Iris pigment epithelial cell (primary cell): ENCODE data around the gene PPIB.
"Not testable (repeated sequence)": the region's sequence is repeated elsewhere in the genome, so short reads cannot be mapped to it uniquely, and the experiment has no call there.

ENCODE experiments used
- DNase-seq: peaks from one replicate; pipeline ENCODE4 v3.0.0-alpha.2; 2011; ENCODE audit warnings: low read depth

PPIB gene

DNA sequence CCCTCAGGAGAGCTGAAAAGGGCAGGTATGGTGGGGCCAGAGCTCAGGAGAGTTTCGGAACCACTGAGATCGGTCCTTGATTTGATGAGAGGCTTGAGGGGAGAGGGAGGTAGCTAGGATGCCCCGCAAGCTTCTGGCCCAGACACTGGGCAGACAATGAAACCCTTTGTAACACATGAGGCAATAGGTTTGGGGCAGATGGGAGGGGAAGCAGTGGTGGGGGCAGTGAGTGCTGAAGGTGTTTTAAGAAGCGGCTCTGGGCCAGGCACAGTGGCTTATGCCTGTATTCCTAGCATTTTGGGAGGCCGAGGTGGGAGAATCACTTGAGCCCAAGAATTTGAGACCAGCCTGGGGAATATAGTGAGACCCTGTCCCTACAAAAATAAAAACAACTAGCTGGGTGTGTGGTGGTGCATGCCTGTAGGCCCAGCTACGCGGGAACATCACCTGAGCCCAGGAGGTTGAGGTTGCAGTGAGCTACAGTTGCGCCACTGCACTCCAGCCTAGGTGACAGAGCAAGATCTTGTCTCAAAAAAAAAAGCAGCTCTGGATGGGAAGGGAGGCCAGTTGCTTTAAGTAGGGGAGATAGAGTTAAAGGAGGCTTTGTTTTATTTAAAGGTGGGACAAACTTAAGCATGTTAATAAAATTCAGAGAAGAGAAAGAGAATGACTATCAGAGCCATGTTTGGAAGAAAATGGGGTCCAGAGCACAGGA, 20.9 kb downstream of the PPIB start:
- no peak for DNase-seq

DNA sequence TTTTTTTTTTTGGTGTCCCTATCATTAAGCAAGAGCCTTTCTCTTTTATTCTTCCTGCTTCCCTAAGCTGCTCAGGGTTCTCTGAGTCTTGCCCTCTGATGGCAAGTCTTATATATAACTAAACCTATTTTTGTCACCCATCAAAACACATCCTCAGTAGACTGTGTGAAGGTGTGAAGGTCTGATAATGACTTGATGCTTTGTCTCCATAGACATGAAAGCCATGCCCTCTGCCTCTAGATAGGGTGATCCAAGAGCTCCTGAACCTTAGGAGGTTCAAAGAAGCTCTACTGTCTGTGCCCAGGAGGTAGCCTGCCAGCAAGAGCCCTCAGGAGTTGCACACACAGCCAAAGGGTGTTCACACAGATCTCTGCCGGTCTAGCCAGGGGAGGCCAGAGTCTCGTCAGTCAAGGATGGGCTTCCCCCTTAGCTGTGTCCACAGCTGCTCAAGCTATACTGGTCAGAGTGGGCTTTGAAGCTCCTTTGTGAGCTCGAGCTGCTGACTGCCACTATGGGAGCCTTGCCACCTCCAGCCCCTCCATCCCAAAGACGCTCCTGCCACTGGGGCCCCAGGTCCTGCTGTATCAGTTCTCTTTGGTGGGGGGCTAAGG, 24.4 kb downstream of the PPIB start:
- no peak for DNase-seq

DNA sequence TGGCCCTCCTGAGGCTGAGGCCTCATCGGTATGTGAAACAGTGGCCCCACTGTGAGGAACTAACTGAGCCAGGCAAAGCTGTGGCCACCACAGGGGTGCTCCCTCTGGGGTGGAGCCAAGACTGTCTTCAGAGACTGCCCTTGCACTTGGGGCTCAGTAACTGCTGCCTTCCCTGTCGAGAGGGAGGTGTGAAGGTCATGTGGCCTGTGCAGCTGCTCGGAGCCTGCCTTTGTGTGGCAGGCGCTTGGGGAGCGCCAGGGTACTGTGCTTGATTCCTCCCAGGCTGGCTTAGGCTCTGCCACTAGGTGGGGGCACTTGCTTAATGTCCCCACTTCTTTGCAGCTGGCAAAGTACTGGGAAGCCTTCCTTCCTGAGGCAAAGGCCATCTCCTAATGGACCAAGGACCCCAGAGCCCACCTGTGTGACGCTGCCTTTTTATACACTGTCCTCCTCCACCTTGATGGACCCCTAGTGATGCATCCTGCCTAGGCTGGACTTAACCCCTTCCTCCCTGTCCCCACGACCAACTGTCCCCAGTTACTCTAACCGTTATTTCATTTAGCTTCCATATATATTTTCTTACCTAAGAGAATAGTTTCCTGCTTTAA, 25.5 kb downstream of the PPIB start:
- no peak for DNase-seq

DNA sequence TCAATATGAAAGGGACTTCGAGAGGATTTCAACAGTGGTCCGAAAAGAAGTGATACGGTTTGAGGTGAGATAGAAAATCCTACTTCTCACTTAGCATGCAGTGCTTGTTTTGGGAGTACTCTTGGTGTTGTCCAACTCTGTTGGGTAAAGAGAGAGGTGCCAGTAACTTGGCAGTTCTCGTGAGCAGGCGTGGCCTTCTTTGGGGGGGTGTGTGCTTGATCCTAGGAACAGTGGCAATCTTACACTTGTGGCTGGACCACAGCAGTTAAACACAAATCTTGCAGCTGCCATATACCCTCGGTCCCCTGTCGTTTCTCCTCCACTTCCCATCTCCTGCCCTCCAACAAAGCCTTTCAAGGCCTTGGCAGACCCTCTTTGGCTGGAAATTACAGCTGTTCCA, 26.5 kb downstream of the PPIB start:
- DNase-seq: no peak

DNA sequence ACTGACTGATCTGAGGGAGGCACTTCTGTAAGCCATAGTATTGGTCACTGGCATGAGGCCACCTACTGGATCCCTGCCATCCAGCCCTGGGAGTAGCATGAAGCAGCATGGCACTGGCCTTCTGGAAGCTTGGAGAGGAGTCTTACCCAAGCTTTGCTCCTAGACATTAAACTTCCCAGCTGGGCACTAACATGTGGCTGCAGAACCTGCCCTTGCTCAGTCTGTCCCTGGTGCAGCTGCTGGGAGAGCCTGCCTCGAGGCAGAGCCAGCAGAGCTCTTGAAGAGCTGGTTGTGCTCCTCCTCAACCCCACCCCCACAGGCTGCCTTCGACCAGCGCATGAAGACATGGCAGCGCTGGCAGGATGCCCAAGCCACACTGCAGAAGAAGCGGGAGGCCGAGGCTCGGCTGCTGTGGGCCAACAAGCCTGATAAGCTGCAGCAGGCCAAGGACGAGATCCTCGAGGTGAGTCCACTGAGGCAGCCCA, 28.4 kb downstream of the PPIB start:
- DNase-seq: peak; percentile 34

DNA sequence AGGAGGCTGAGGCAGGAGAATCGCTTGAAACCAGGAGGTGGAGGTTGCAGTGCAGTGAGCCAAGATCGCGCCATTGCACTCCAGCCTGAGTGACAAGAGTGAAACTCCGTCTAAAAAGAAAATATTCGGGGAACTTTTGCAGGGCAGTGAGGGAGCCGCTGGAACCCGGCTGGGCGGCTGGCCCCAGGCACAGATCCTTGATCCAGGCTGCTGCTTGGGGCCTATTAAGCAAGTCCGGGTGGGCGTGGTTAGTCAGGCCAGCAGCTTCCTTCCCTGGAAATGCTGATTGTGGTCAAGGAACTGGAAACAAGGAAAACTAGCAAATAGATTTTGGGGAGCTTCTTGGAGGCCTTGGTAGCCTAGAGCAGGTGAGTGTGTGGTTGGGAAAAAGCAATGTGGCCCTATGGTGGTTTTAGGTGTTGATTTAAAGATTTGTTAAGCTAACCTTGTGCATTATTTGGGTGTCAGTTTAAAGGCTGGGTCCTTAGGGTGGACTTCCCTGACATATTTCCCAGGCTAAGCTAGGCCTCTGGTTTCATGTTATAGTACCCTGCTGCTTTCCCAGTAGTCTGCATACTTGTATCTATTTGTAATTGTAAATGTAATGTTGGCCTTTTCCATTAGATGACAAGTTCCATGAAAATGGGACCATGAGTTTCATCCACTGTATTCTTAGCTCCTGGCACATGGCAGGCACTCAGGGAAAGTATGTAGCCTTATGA, 29.0 kb downstream of the PPIB start:
- DNase-seq: no peak

DNA sequence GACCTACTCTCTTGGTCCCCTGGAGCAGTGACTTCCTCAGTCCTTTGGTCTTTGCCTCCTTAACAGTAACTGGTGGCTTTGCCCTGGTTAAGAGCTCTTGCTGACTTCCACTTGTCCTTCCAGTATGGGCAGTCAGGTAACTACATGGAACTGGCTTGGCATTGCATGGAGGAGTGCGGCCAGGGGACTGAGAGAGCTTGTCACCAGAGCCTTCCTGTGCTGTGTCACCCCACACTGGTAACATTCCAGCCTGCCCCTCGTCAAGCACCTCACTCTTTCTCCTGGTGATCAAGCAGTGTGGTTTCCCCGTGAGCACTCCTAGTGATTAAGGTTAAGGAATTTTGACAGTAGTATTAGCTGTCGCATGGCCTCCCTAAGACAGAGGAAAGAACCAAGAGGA, 30.6 kb downstream of the PPIB start:
- no peak for DNase-seq

DNA sequence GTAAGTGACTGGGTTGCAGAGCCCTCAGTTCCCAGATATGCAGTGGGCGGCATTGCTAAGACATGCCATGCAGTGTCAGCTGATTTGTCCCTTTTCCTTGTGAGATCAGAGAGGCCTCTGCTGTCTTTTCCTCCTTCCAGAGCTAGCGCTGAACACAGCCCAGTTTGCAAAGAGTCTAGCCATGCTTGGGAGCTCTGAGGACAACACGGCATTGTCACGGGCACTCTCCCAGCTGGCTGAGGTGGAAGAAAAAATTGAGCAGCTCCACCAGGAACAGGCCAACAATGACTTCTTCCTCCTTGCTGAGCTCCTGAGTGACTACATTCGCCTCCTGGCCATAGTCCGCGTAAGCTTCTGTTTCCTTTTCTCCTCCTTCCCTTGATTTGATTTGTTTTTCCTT, 31.3 kb downstream of the PPIB start:
- no peak for DNase-seq

DNA sequence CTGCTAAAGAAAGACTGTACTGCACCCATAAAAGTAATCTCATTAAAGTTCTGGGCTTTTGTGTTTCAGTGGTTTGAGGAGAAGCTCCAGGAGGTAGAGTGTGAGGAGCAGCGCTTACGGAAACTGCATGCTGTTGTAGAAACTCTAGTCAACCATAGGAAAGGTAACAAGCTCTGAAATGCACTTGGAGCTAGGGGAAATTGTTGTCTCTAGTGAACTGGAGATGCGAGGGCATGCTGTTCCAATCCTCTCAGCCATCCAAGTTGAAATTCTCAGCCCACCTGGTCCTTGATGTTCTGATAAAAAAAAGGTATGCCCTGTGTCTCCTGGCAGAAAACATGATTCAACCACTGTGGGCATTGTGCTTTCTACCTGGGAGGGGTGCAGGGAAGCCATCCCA, 32.7 kb downstream of the PPIB start:
- DNase-seq: no peak

DNA sequence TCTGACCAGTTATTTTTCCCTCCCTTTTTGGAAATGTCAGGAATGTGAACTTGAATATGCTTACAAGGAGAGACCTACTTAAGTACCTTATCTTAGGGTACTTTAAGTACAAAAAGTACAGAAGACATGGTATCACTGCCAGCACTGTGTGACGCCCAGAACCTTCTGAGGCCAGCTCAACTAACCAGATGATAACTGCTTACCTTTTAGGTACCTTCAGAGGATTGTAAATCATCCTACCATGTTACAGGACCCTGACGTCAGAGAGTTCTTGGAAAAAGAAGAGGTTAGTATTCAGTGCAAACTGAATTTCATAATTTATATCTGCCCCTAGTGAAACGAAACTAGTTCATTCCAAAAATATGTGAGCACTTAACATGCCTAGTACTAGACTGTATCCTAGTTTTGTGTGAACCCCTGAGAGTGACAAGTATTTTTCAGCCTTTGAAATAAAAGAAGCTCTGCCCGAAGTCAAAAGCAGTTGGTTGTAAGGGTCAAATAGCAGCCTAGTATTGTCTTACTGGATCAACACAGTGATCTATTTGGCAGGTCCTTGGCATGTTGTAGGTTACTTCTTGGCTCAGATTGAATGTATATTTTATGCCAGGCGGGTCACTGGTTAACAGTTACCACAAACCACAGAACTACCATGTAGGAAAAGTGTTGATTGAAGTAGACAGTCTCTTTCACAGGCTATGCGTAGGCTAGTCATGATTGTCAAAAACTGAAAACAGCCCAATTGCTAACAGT, 35.1 kb downstream of the PPIB start:
- DNase-seq: no peak

DNA sequence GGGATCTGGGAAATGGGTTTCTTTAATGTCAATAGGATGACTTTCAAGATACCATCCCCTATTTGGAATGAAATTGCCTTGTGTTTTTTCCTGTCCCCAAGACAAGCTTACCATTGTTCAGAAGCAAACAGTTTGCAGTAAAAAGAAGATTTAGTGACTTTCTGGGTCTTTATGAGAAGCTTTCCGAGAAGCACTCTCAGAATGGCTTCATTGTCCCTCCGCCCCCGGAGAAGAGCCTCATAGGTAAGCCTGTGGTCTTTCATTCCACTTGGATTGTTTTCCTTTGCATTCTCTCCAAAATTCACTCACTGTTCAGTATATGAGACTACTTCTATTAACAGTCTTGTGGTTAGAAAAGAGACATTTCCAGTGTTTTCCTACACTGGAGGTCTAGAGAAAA, 36.8 kb downstream of the PPIB start:
- no peak for DNase-seq

DNA sequence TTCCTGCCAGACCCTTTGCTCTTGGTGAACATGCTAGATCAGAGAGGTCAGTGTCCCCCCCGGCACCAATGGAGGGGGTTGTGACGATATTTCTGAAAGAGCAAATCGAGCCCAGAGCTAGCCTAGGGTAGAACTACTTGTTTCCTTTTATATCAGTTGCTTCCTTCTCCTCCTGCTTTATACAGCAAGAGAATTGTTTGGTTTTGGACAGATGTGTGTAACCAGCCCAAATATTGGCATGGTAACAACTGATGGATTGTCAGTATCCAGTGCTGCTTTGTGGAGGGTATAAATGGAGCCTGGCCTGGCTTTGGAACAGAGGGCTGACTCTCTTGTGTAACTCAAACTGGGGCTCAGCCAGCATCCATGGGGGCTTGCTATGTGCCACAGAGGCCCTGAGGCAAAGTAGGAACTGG, 39.9 kb downstream of the PPIB start:
- no peak for DNase-seq

DNA sequence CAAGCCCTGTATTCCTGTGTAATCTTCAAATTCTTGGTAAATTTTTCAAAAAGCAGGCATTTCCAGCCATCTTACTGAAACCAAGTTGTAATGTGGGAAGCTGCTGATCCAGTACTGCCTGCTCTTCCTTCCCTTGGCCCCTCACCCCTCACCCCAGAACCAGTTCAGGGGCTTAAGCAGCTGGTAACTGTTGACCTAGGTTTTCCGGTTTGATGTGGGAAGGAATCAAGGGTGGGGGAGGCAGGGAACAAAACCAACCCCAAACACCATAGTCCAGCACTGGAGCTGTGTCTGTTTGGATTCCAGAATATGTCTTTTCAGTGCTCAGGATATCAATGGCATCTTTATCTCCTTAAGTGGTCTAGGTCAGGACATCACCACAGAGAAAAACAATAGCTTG, 40.4 kb downstream of the PPIB start:
- DNase-seq: no peak

DNA sequence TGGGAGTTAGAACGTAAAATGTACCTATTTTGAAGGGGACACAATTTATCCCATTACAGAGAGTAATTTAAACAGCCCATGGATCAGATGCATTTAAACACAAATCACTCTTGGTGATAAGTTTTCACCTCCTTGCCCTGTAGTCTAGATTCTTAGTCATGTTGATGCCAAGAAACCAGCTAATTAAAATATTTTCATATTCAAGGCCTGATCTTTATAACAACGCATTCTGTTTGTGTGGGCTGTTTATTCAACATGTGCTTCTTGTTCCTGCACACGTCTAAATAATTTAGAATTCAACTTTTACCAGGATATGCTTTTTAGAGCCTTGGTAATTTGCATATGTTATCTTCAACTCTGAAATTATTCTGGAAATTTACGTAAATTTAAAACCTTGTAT, 41.2 kb downstream of the PPIB start:
- no peak for DNase-seq

DNA sequence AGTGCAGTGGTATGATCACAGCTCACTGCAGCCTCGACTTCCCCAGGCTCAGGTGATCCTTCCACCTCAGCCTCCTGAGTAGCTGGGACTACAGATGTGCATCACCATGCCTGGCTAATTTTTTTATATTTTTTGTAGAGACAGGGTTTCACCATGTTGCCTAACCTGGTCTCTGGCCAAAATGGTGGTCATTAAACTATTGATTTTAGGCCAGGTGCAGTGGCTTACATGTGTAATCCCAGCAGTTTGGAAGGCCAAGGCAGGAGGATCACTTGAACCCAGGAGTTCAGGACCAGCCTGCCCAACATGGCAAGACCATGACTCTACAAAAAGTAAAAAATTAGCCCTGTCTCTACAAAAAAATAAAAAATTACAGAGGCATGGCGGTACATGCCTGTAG, 42.5 kb downstream of the PPIB start:
- not testable (repeated sequence) for DNase-seq

DNA sequence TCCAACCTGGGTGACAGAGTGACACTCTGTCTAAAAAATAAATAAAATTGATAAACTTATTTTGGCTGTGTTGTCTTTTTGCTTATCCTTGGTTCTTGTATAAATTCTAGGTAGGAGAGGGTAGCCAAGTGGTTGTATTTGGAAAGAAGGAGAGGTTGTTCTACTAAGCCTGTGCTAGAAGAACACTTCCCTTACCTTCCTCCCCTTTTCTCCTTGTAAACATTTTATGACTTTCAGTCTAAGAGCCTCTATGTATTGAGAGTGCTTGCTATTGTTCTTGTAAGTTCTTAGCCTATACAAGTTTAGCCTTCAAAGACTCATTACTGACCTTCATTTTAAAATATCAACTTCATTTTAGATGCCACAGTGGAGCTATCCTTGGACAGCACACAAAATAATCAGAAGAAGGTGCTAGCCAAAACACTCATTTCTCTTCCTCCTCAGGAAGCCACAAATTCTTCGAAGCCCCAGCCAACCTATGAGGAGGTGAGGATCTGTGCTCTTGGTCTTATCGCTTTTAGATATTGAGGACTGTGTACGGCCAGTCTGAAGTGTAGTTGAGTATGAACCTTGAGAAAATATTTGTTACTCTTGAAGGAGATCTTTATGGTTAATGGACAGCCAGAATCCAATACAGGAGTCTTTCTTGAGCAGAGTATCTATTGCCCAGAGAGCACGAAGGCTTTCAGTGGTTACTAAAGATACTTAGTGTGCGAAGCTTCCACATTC, 44.9 kb downstream of the PPIB start:
- DNase-seq: no peak

DNA sequence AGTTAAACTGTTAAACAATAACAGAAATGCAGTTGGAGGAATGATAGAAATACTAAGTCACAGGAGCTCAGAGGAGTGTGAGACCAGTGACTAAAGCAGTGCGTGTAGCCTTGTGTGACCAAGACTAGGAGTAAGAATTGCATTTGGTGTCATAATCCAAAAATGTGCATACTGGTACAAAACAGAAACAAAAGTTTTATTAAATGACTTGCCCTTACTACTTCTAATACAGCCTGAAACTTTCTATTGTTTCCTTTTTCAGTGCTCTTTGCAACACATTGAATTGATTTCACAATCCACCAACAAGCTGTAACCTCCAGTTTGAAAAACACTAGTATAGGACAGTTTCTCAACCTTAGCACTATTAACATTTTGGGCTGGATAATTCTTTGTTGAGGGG, 49.9 kb downstream of the PPIB start:
- peak; percentile 54 for DNase-seq

DNA sequence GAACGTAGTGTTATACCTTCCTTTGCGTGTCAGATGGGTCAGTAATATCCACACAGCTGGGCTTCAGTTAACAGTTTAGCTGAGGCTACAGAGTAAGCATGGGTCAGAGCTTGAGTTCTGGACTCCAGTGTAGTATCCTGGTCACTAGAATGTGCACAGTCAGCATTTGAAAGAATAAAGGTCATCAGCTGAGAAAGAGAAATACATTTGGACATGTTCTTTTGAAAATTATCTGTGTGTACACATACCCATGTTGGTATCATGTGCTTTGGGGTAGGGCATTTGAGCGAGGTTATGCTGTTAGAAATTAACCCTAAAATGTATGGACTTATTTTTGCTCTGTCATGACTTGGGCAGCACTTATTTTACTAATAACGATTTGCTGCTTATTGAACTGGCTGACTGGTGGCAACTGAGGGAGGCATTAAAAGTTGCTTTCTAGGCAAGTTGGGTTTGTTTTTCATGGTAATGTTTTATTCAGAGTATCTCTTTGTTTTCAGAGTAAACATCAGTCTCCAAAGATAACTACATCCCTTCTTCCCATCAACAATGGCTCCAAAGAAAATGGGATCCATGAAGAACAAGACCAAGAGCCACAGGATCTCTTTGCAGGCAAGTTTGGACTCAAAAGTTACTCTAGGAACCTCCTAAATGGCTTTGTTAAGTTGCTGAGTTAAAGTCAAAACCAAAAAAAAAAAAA, 50.6 kb downstream of the PPIB start:
- DNase-seq: peak; percentile 11

DNA sequence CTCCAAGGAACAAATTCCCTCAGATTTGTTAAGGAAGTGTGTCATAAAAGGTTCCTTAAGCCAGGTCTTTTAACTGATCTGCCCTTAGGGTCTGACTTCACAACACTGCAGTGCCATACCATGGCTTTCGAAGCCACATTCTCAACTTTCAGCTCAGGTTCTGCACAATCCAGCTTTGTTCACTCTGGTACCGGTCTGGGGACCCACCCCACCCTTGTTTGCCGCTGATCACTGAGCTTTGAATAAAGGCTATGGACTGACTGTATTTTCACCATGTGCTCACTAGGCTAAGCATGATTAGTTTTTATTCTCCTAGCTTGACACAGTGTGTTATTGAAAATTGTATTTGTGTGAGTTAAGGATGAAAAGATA, 51.2 kb downstream of the PPIB start:
- DNase-seq: no peak

DNA sequence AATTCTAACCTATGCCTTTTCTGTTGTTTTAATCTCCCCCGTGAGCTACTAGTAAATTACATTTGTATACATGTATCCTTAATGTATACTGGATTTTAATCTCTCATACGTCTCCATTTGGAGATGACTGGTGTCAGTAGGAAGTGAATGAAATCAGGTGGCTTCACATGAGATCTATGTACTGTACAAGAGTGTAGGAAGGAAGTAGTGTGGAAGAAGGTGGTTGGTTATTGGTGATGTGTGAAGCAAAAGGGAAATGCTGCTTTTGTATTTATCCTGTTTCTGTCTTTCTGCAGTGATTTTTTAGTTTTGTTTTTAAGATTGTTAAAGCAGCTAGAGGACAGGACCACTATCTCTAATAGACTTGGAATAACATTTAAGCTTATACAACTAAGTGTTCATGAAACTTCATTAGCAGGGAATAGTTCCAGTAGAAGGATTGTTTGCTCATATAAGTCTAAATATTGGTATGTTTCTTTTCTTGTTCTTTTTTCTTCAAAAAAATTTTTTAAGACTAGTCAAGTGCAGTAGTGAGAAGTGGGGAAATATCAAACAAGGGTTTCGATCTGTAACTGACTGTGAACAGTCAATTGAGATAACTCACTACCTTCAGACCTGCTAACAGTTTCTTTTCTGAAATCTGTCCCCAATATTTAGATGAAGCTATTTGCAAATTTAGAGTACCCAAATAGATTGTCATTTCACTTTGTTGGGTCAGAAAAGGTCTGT, 51.7 kb downstream of the PPIB start:
- DNase-seq: no peak
